Measurements from ENCODE around the gene TEX26. TPM values are rescaled to one million over a fixed set of nuclear protein-coding genes. Genes with fewer than 3 reads are reported as not detected.

TEX26 gene
- total RNA-seq, 1 experiment from 2014 or later = not detected

DNA sequence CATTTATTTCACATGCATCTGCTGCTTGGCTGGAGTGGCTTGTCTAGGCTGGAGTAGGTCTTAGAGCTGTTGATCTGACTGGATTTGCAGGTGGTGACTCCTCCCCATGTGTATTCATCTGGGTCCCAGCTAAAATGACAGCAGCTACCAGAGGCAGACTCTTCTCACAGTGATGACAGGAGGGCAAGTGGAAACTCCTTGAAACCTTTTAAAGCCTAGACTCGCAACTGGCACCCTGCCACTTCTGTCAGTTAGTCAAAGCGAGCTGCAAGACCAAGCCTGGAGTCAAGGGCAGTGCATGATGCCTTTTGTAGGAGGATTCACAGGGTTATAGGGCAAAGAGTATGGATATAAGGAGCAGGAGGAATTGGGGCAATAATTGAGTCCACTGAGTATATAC, 65.2 kb downstream of the TEX26 start:
- intact Hi-C loops (cut with micrococcal nuclease; ENCODE audit: unreplicated experiment) = no loop called here
- no peaks in the 10 kb centered on the region for H3K36me3 Mint-ChIP-seq (ENCODE audit: insufficient read depth, unreplicated experiment)
- H3K27me3 ChIP-seq (replicated peaks; ENCODE audit: control insufficient read depth, insufficient read depth, low read length) = no peaks in the 10 kb centered on the region; the same call in 1 of the 2 replicates

GRCh38 chr13:30998136-30999088, 66.0 kb downstream of the TEX26 start:
- CTCF ChIA-PET = interaction anchor here (1.2 kb wide), 1 partner anchor 19 kb away, joined by 5 read pairs; no protein-coding TSS in a partner anchor

More for the DNA sequence above, 65.2 kb downstream of the TEX26 start:
- H3K4me1 ChIP-seq = no peaks in the 10 kb centered on the region
- TF ChIP-seq, protein P1, sequence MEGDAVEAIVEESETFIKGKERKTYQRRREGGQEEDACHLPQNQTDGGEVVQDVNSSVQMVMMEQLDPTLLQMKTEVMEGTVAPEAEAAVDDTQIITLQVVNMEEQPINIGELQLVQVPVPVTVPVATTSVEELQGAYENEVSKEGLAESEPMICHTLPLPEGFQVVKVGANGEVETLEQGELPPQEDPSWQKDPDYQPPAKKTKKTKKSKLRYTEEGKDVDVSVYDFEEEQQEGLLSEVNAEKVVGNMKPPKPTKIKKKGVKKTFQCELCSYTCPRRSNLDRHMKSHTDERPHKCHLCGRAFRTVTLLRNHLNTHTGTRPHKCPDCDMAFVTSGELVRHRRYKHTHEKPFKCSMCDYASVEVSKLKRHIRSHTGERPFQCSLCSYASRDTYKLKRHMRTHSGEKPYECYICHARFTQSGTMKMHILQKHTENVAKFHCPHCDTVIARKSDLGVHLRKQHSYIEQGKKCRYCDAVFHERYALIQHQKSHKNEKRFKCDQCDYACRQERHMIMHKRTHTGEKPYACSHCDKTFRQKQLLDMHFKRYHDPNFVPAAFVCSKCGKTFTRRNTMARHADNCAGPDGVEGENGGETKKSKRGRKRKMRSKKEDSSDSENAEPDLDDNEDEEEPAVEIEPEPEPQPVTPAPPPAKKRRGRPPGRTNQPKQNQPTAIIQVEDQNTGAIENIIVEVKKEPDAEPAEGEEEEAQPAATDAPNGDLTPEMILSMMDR (IDR thresholded peaks at IDR 0.05; ENCODE audit: insufficient read depth in 1 of 2, low read depth in 1 of 2, low read length in 1 of 2, severe bottlenecking in 1 of 2, unreplicated experiment in 1 of 2) = no peak
- Mint-ChIP-seq H3K27ac (ENCODE audit: unreplicated experiment) (no peak overlapping the region), H3K27me3 (ENCODE audit: insufficient read depth, unreplicated experiment) (peaks cover 4% of the 10 kb centered on the region), H3K4me1 (ENCODE audit: low read depth, unreplicated experiment) (no peaks in the 10 kb centered on the region), H3K4me3 (ENCODE audit: unreplicated experiment) (no peak overlapping the region), H3K9me3 (ENCODE audit: unreplicated experiment) (no peaks in the 10 kb centered on the region)
- CTCF ChIA-PET = interaction anchor here (1.2 kb wide), 1 partner anchor 18 kb away, joined by 5 read pairs; no protein-coding TSS in a partner anchor
- H3K4me3 ChIP-seq (ENCODE audit: low read depth, low read length) = no peak overlapping the region
- no peak for DNase-seq
- no peaks in the 10 kb centered on the region for H3K9me3 ChIP-seq
- H3K36me3 ChIP-seq (ENCODE audit: control insufficient read depth, insufficient read depth, low read length) = no peaks in the 10 kb centered on the region
- POLR2A ChIA-PET = no interaction called here
- no TSS peak for BruUV-seq (replicated peaks)

GRCh38 chr13:31000889-31001288, 68.4 kb downstream of the TEX26 start:
- H3K36me3 ChIP-seq (ENCODE audit: control insufficient read depth, insufficient read depth, low read length) = no peaks in the 10 kb centered on the region
- no TSS peak for BruUV-seq (replicated peaks)
- CTCF ChIA-PET = no interaction called here
- no peaks in the 10 kb centered on the region for H3K9me3 ChIP-seq
- Mint-ChIP-seq H3K4me1 (ENCODE audit: low read depth, unreplicated experiment) (no peaks in the 10 kb centered on the region), H3K4me3 (ENCODE audit: unreplicated experiment) (no peak overlapping the region), H3K27me3 (ENCODE audit: insufficient read depth, unreplicated experiment) (peaks cover 4% of the 10 kb centered on the region), H3K36me3 (ENCODE audit: insufficient read depth, unreplicated experiment) (no peaks in the 10 kb centered on the region), H3K27ac (ENCODE audit: unreplicated experiment) (no peak overlapping the region), H3K9me3 (ENCODE audit: unreplicated experiment) (no peaks in the 10 kb centered on the region)
- intact Hi-C loops (cut with micrococcal nuclease; ENCODE audit: unreplicated experiment) = no loop called here
- H3K4me3 ChIP-seq (ENCODE audit: low read depth, low read length) = no peak overlapping the region
- H3K4me1 ChIP-seq = no peaks in the 10 kb centered on the region
- TF ChIP-seq, protein P1 (IDR thresholded peaks at IDR 0.05; ENCODE audit: insufficient read depth in 1 of 2, low read depth in 1 of 2, low read length in 1 of 2, severe bottlenecking in 1 of 2, unreplicated experiment in 1 of 2) = no peak
- POLR2A ChIA-PET = no interaction called here
- DNase-seq = no peak
- H3K27me3 ChIP-seq (replicated peaks; ENCODE audit: control insufficient read depth, insufficient read depth, low read length) = no peaks in the 10 kb centered on the region; the same call in 1 of the 2 replicates

More at GRCh38 chr13:30998136-30999088, 66.0 kb downstream of the TEX26 start:
- H3K27me3 ChIP-seq (replicated peaks; ENCODE audit: control insufficient read depth, insufficient read depth, low read length) = no peaks in the 10 kb centered on the region; the same call in 1 of the 2 replicates
- POLR2A ChIA-PET = no interaction called here
- H3K4me3 ChIP-seq (ENCODE audit: low read depth, low read length) = no peak overlapping the region
- H3K9me3 ChIP-seq = no peaks in the 10 kb centered on the region
- peaks cover 2% of the 10 kb centered on the region for H3K27me3 Mint-ChIP-seq (ENCODE audit: insufficient read depth, unreplicated experiment)
- H3K36me3 Mint-ChIP-seq (ENCODE audit: insufficient read depth, unreplicated experiment) = no peaks in the 10 kb centered on the region
- no peaks in the 10 kb centered on the region for H3K4me1 ChIP-seq
- no peak overlapping the region for H3K4me3 Mint-ChIP-seq (ENCODE audit: unreplicated experiment)
- H3K4me1 Mint-ChIP-seq (ENCODE audit: low read depth, unreplicated experiment) = no peaks in the 10 kb centered on the region
- DNase-seq = peak in 1 of 2 experiments; percentile 21
- BruUV-seq (replicated peaks) = no TSS peak
- no peaks in the 10 kb centered on the region for H3K9me3 Mint-ChIP-seq (ENCODE audit: unreplicated experiment)
- TF ChIP-seq, protein P1 (IDR thresholded peaks at IDR 0.05; ENCODE audit: insufficient read depth in 1 of 2, low read depth in 1 of 2, low read length in 1 of 2, severe bottlenecking in 1 of 2, unreplicated experiment in 1 of 2) = no peak
- no peaks in the 10 kb centered on the region for H3K36me3 ChIP-seq (ENCODE audit: control insufficient read depth, insufficient read depth, low read length)
- intact Hi-C loops (cut with micrococcal nuclease; ENCODE audit: unreplicated experiment) = no loop called here
- no peak overlapping the region for H3K27ac Mint-ChIP-seq (ENCODE audit: unreplicated experiment)

Measured in Caco-2 (cell line).